GM19023 (cell line): ENCODE measurements around the gene ZFYVE28.
"Not testable (repeated sequence)": the region's sequence is repeated elsewhere in the genome, so short reads cannot be mapped to it uniquely, and the experiment has no call there.

Source experiments
- ATAC-seq: cut with Tn5 transposase; IDR thresholded peaks from one replicate; pipeline ENCODE4 v1.9.1; 2021; ENCODE audit warnings: mild to moderate bottlenecking, moderate library complexity; ENCODE audit not compliant: unreplicated experiment

ZFYVE28 gene

DNA sequence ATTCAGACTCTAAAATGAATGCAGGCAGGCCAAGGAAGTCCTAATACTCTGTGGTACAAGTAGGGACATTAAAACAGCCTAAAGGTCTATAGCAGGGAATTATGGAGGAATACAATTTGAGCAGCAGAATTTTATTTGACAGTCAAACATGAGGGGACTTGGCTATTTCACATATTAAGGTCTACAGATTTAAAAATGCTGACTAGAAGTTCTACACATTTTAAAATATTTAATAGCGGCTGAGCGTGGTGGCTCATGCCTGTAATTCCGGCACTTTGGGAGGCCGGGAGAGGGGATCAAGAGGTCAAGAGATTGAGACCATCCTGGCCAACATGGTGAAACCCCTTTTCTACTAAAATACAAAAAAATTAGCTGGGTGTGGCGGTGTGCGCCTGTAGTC, 187.4 kb downstream of the ZFYVE28 start:
- ATAC-seq = no peak

DNA sequence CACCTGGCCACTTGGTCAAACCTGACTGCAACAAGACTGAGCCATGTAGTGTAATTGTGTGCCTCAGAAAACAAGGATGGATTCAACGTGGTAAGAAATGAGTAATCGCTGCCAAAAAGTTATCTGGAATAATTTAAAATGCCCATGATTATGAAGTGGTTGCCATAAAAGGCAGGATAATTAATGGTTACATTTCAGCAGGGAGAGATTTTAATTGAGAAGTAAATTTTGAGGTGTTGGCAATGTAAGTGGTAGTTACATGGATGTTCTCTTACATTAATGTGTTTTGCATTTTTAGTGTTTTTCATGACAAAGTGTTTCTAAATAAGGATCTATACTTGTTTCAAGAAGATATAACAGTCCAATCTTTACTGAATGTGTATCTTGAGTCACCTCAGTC, 192.2 kb downstream of the ZFYVE28 start:
- ATAC-seq = no peak

GRCh38 chr4:2222838-2223237, 195.6 kb downstream of the ZFYVE28 start:
- ATAC-seq = no peak

DNA sequence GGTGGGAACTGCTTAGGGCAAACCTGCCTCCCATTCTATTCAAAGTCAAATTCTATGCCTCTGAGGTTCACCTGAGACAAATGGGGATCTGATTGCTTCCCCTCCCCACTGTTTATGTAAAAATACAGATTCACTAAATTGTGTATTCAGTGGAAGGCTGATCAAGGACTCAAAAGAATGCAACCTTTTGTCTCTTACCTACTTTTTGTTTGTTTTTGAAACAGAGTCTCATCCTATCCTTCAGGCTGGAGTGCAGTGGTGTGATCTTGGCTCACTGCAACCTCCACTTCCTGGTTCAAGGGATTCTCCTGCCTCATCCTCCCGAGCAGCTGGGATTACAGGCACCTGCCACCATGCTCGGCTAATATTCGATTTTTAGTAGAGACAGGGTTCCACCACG, 197.1 kb downstream of the ZFYVE28 start:
- not testable (repeated sequence) for ATAC-seq

GRCh38 chr4:2220016-2220630, 198.3 kb downstream of the ZFYVE28 start:
- ATAC-seq = no peak
